Ovary (tissue), 3 donors: ENCODE data around the gene WNT2B.

Experiments used
- POLR2A ChIP-seq: fragments of 450-650 bp; IDR thresholded peaks from one replicate; pipeline ENCODE4 v1.6.1; 2017; ENCODE audit warnings: antibody characterized with exemption, mild to moderate bottlenecking, moderate library complexity
- TF ChIP-seq, protein P1 (sequence below), 3 donors: fragments of 450-650 bp in 2 of 3; fragments of 200-600 bp in 1 of 3; IDR thresholded peaks; one replicate each; pipeline versions ENCODE4 v1.5.1 to v1.8.0; 2016 to 2022; ENCODE audit warnings: antibody characterized with exemption in 3 of 3, mild to moderate bottlenecking in 1 of 3
- donor health status: DM: no; HTN: no; CAD: no.

DNA sequence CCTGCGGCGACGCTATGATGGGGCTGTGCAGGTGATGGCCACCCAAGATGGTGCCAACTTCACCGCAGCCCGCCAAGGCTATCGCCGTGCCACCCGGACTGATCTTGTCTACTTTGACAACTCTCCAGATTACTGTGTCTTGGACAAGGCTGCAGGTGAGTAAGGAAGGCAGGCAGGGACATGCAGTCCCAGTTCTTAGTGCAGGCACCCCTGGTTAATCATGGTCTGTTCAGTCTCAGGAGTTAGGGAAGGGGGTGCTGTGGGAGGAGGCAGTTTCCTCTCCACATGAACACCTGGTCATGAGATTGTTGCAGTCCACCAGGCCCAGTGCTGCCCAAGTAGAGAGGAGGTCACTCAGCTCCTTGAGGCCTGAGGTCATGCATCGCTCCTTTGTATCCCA, 8.5 kb downstream of the WNT2B start:
- TF ChIP-seq, protein P1, sequence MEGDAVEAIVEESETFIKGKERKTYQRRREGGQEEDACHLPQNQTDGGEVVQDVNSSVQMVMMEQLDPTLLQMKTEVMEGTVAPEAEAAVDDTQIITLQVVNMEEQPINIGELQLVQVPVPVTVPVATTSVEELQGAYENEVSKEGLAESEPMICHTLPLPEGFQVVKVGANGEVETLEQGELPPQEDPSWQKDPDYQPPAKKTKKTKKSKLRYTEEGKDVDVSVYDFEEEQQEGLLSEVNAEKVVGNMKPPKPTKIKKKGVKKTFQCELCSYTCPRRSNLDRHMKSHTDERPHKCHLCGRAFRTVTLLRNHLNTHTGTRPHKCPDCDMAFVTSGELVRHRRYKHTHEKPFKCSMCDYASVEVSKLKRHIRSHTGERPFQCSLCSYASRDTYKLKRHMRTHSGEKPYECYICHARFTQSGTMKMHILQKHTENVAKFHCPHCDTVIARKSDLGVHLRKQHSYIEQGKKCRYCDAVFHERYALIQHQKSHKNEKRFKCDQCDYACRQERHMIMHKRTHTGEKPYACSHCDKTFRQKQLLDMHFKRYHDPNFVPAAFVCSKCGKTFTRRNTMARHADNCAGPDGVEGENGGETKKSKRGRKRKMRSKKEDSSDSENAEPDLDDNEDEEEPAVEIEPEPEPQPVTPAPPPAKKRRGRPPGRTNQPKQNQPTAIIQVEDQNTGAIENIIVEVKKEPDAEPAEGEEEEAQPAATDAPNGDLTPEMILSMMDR (IDR thresholded peaks at IDR 0.05): no peak
- TF ChIP-seq POLR2A: no peak
